ENCODE results near the gene CD247.
A peak's percentile ranks its signal among the peaks of the same experiment; 100 is the strongest.

The CD247 gene

GRCh38 chr1:167473761-167474160 lies 44.6 kb downstream of the CD247 start:
- intact Hi-C loops (cut with DNase I): no loop called here
- no peak for DNase-seq

DNA sequence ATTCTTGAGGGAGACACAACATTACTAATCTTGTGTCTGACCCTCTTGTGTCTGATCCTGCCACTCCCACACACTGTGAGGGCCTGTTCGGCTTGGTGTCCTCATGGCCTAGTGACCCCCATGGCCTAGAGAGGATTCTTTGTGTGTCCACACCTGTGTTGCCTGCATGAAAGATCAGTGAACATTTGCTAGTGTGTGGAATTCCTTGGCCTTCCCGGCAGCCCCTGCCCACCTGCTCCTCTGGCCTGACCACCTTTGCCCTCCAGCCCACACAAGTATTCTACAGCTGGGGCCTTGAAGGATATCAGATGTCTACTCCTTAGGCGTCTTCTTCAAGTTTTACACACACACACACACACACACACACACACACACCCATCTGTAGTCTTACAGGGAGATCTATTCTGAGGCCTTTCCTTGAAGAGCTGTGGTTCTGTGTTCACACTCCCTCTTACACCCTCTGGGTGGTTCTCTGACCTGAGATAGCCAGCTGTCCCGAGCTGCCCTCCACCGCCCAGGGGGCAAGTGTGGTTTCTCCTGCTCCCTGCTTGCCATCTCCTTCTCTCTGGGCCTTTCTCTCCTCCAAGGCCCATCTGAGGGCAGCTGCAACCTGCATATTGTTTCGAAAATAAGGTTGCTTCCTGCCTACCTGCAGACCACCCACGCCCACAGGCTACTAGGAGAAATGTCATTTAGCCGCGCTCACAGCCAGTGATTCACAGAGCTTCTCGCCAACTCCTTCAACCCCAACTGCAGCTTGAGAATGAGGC lies 45.4 kb downstream of the CD247 start:
- DNase-seq: peak in 36 of 42 donors; percentile 13 to 83 (median 48)
- intact Hi-C loops (cut with DNase I): no loop called here

- intact Hi-C loops (cut with DNase I): no loop called here
- DNase-seq: no peak
Measured at GRCh38 chr1:167471568-167471967, 46.8 kb downstream of the CD247 start.

- intact Hi-C loops (cut with DNase I): no loop called here
- no peak for DNase-seq
Measured at GRCh38 chr1:167469280-167469965, 48.9 kb downstream of the CD247 start.

- intact Hi-C loops (cut with DNase I): no loop called here
- no peak for DNase-seq
Measured at GRCh38 chr1:167467752-167468151, 50.6 kb downstream of the CD247 start.

DNA sequence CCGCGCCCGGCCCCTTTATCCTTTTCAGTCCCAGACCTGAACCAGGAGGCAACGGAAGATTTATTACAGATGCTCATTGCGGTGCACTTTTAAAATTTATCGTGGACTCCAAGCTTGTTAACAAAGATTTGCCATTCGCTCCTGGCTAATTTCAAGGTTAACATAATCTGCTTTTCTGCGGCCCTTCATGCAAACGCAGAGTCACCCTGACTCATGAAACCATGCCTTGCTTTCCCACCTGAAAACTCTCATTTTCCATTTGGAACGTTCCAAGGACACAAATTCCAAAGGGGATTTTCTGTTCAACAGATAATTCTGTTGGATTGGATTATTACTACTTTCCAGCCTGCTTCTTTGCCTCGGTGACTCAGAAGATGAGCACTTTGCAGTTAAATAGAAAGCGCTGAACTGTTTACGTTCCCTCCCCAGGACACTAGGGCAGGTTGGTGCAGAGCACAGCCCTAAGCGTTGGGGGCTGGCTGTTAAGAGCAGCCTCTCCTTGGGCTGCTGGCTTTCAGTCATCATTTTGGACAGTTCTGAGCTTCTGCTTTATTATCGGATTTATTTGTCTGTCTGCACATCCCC lies 51.1 kb downstream of the CD247 start:
- DNase-seq: no peak
- intact Hi-C loops (cut with DNase I): no loop called here

DNA sequence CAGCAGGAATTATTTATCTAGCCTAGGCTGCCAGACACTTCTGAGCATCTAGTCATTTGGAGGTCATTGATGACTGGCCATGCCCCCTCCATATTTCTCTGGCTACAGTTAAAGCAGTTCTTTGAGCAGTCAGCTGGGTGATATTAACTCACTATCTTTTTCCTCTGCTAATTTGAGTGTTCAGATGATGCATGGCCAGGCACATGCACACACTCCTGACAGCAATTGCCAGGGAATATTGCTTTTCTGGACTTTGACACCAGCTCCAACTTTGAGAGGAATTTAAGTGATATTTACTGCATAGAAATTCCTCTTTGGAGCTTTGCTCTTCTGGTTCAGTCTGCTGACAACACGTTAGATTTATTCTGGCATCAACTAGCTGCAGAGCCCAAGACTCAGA lies 52.6 kb downstream of the CD247 start:
- intact Hi-C loops (cut with DNase I): no loop called here
- no peak for DNase-seq

- DNase-seq: no peak
- intact Hi-C loops (cut with DNase I): no loop called here
Measured at GRCh38 chr1:167465018-167465417, 53.3 kb downstream of the CD247 start.

GRCh38 chr1:167463875-167464575 lies 54.3 kb downstream of the CD247 start:
- intact Hi-C loops (cut with DNase I): no loop called here

DNA sequence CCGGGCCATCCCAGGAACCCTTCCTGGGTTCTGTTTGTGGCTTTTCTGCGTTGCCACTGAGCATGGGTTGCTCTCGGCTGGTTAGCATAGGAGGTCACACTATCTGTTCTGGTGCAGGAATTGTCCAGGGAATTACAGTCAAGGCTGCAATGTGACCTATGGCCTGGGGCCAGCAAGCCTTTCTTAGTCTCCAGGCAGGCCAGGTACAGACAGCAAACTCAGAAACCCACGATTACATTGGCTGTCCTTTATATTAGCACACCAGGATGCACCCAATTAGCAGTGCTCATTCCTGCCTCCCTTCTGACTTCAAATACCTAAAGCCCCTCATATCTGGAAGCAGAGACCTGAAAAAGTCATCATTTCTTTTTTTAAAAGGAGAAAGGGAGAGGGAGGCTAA lies 55.2 kb downstream of the CD247 start:
- no peak for DNase-seq
- intact Hi-C loops (cut with DNase I): no loop called here

More at GRCh38 chr1:167463875-167464575, 54.3 kb downstream of the CD247 start:
- DNase-seq: no peak

DNA sequence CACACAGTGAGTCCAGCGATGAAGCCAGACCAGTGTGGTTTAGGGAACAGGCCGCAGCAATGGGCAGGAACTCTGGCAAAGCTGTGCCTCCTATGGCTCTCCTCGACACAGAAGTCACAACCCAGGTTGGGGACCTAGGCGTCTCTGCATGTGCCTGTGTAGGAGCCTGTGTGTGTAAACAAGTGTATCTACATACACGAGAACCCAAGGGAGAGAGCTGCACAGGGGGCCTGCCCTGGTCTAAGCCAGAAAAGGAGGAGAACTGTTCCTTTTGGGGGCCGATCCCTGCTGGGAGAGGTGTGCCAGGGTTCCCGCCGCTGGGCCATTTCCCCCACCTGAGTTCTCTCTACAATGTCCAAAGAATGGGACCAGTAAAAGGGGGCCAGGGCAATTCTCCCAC lies 56.0 kb downstream of the CD247 start:
- DNase-seq: no peak
- intact Hi-C loops (cut with DNase I): no loop called here

- intact Hi-C loops (cut with DNase I): no loop called here
- no peak for DNase-seq
Measured at GRCh38 chr1:167460836-167461235, 57.5 kb downstream of the CD247 start.

DNA sequence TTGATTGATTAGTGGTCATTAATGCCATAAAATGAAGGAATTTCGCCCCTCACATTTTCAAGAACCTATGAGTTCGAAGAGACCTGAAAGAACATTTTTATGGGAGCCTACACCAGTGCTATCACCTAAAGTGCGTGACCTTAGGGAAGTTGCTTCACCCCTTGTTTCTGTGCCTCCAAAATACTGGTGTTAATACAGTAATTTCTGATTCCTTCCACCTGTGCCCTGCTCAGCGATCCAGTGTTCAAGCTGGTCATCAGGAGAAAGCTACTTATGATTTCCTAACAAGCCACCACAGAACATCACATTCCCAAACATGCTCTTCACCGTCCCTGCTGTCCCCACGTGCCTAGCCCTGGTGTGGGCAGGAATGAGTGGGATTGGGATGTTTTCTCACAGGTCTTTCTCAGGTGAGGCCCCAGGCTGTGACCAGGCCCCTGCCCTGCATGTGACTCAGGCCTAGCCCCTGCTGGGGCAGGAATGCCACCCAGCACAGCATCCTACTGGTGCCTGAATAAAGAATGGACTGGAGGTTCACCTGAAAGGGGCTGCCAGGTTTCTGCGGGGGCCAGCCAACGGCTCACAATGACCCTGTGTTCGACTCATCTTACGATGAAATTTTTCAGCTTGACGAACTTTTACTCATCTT lies 60.3 kb downstream of the CD247 start:
- intact Hi-C loops (cut with DNase I): no loop called here
- no peak for DNase-seq

- DNase-seq: peak in 1 of 42 donors; percentile 22
- intact Hi-C loops (cut with DNase I): no loop called here
Measured at GRCh38 chr1:167456926-167457325, 61.4 kb downstream of the CD247 start.

DNA sequence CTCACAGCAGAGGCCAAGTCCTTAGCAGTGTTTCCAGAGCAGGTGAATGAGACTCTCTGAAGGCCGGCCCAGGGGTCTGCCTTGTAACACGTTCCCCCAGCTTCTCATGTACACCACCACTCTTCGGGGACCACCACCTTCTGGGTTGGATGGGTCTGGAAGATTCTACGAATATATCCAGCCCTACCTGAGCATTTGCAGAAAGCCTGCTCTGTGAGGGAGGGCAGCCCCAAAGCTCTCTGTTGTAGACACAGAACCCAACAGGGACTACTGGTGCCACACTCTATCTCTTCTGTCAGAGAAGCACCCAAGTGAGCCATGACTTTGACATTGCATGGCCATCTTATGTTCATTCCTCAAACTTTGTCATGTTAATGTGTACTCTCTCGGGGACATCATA lies 61.8 kb downstream of the CD247 start:
- peak in 1 of 42 donors; percentile 27 for DNase-seq
- intact Hi-C loops (cut with DNase I): no loop called here

- intact Hi-C loops (cut with DNase I): no loop called here
- DNase-seq: peak in 17 of 42 donors; percentile 15 to 55 (median 32)
Measured at GRCh38 chr1:167455786-167456446, 62.4 kb downstream of the CD247 start.

DNA sequence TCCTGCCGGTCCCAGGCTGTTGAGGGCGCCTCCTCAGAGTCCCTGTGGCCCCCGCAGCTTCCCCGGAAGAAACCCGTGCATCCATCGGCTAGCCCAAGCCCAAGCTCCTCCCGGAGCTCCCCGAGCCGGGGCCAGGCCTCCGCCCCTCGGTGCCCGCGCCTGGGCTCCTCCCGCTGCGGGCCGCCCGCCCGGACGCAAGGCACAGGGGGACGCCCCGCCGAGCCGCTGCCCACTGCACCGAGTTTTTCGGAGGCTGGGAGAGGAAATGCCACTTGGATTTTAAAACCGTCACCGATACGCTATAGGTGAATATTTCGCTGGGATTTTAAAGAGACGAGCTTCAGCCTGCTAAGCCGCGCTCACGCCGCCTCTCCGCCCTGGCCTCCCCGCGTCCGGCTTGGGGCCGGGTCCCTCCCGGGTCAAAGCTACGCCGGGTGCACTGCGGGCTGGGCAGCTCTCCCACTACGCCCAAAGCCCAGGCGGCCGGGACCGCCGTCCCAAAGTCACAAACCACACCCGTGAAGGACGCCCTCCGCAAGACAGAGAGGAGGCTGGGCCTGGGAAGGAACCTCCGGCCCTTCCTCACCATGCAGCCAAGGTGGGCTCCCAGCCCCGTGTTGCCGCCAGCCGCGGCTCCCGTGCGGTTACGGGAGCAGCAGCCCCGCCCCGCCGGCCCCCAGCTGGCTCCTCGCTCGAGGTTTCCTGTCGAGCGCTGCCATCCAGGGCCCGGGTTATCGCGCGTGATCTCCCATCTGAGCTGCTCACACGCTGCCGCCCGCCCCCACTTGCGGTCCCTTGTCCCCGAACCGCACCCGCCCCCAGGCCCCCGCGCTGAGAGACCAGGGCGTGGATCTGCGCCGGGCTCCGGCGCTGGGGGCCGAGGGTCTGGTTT lies 63.2 kb downstream of the CD247 start:
- DNase-seq: peak in 41 of 42 donors; percentile 37 to 86 (median 68)
- intact Hi-C loops (cut with DNase I): no loop called here
